IMR-90 (cell line): ENCODE results near the gene ALKAL2.

ENCODE experiments used
- CHD1 ChIP-seq: IDR thresholded peaks from 2 replicates; pipeline ENCODE4 v1.6.1; 2012; ENCODE audit warnings: low read depth, low read length, improper control_type of control experiment
- NFE2L2 ChIP-seq: fragments of 150-350 bp; IDR thresholded peaks from 2 replicates; pipeline ENCODE4 v1.6.1; 2016; ENCODE audit warnings: low read depth, mild to moderate bottlenecking, low read length
- POLR2A ChIP-seq: IDR thresholded peaks from 2 replicates; pipeline ENCODE4 v1.6.1; 2012; ENCODE audit warnings: mild to moderate bottlenecking, low read depth, low read length
- RAD21 ChIP-seq: IDR thresholded peaks from 2 replicates; pipeline ENCODE4 v1.6.1; 2012; ENCODE audit warnings: low read length, improper control_type of control experiment
- RCOR1 ChIP-seq: IDR thresholded peaks from 2 replicates; pipeline ENCODE4 v1.6.1; 2012; ENCODE audit warnings: mild to moderate bottlenecking, low read length, improper control_type of control experiment; ENCODE audit not compliant: insufficient replicate concordance
- RFX5 ChIP-seq: IDR thresholded peaks from 2 replicates; pipeline ENCODE4 v1.8.0; 2012; ENCODE audit warnings: low read depth, mild to moderate bottlenecking, low read length, moderate library complexity
- SMC3 ChIP-seq: fragments of 150-350 bp; IDR thresholded peaks from 2 replicates; pipeline ENCODE4 v1.6.1; 2016; ENCODE audit warnings: low read depth, mild to moderate bottlenecking, antibody characterized with exemption, low read length, moderate library complexity
- TF ChIP-seq, protein P1 (sequence below): conservative IDR thresholded peaks from 2 replicates; pipeline ENCODE4 v1.5.1; 2012; ENCODE audit warnings: mild to moderate bottlenecking, low read depth, low read length, improper control_type of control experiment
- TF ChIP-seq, protein P2 (sequence below): fragments of 150-350 bp; IDR thresholded peaks from 2 replicates; pipeline ENCODE4 v1.6.1; 2016; ENCODE audit warnings: low read depth, mild to moderate bottlenecking, low read length, moderate library complexity, borderline replicate concordance

DNA sequence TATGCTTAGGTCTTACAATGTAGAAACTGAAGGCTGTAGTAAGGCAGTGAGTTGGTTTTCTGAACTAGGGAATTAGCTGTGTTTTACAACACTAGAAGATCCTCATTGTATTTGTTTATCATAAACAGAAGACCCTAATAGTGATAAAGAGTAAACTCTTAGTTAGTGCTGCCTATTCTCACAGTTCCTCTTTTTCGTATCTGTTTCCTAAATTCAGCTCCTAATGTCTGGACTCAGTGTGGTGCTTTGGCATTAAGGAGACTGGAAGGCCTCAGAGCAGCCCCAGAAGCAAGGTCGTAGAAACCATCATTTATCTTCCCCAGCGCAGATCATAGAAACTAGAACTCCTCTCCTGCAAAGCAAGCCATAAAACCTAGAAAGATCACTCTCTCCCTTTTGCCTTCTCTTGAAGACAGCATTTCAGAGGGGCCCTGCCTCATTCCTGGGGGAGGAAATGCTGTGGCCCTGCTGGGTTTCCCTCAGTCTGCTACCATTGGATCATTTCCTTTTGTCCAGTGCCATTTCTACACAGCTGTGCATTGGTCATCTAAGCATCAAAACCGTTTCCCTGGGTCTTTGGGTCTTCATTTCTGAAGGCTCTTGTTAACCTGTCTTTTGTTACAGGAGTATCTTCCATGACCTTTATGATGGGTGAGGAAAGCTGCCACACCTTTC is 18.4 kb downstream of the ALKAL2 start:
- TF ChIP-seq RAD21 (no peak), POLR2A (no peak), RFX5 (no peak), NFE2L2 (no peak), SMC3 (no peak), CHD1 (no peak), RCOR1 (no peak)
- TF ChIP-seq, protein P1, sequence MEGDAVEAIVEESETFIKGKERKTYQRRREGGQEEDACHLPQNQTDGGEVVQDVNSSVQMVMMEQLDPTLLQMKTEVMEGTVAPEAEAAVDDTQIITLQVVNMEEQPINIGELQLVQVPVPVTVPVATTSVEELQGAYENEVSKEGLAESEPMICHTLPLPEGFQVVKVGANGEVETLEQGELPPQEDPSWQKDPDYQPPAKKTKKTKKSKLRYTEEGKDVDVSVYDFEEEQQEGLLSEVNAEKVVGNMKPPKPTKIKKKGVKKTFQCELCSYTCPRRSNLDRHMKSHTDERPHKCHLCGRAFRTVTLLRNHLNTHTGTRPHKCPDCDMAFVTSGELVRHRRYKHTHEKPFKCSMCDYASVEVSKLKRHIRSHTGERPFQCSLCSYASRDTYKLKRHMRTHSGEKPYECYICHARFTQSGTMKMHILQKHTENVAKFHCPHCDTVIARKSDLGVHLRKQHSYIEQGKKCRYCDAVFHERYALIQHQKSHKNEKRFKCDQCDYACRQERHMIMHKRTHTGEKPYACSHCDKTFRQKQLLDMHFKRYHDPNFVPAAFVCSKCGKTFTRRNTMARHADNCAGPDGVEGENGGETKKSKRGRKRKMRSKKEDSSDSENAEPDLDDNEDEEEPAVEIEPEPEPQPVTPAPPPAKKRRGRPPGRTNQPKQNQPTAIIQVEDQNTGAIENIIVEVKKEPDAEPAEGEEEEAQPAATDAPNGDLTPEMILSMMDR, result no peak
- TF ChIP-seq, protein P2, sequence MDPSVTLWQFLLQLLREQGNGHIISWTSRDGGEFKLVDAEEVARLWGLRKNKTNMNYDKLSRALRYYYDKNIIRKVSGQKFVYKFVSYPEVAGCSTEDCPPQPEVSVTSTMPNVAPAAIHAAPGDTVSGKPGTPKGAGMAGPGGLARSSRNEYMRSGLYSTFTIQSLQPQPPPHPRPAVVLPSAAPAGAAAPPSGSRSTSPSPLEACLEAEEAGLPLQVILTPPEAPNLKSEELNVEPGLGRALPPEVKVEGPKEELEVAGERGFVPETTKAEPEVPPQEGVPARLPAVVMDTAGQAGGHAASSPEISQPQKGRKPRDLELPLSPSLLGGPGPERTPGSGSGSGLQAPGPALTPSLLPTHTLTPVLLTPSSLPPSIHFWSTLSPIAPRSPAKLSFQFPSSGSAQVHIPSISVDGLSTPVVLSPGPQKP, result no peak
